HG03135 (cell line): ENCODE data around the gene TIE1.

Source experiments
- ATAC-seq: cut with Tn5 transposase; IDR thresholded peaks from one replicate; pipeline ENCODE4 v1.9.1; 2021; ENCODE audit warnings: mild to moderate bottlenecking, moderate library complexity; ENCODE audit not compliant: unreplicated experiment

The TIE1 gene

DNA sequence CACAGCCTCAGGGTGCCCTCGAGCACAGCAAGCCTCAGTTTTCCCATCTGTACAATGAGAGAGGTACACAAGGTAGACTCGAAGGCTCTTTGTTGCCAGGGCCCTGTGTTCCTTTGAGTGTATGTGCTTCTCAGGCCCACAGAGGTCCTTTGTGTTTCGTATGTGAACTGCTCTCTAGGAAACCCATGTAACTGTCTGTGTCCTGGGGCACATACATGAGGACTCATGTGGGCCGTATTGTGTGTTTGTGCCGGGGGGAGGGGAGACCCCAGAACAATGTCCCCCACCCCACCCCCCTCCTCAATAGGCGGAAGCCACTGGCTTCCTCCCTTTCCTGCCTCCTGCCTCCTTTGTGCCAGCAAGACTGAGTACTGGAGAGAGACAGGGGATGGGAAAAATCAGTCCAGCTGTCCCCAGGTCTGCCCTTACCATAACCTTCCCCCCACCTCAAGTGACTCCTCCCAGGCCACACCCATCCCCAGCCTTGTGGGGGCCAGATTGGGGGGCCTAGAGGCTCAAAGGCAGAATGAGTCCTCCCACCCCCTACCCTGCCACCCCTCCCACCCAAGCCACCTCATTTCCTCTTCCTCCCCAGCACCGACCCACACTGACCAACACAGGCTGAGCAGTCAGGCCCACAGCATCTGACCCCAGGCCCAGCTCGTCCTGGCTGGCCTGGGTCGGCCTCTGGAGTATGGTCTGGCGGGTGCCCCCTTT is at the start of gene TIE1:
Gene TIE1 (plus strand): TSS at position 605 of the 717 bp plus-strand sequence. CDS start 90 bp downstream, at position 695.
- no peak for ATAC-seq

DNA sequence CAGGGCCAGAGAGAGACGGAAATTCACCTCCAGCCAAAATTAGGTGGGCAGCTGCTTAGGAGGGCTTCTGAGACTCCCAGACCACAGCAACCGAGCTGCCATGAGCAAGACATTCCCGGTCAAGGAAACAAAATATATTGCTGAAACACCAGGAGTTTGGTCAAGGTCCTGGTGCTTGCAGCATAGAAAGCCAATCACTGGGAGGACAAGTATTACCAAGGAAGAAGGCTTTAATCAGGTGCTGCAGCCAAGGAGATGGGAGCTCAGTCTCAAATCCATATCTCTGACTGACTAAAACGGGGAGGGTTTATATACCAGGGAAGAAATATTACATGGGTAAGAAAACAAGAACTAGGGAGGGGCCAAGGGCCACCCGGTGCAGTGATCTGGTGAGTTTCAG is 49.8 kb upstream of the TIE1 start:
- no peak for ATAC-seq

DNA sequence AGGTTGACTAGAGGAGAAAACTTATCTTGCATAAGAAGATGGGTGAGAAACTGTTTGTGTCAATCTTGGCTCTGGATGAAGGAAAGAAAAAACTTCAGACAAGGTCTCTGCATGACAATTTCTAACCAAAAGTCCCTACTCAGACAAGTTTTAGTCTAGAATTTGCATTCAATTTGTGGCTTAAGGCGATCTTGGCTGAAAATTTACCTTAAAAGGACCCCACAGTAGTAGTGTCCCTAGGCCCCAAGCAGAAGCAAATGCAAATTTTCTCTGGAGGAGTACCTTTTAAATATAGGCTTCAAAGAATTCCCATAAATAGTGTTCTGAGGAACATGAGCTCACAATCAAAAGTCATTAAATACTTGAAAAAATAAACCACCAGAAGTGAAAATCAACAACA is 48.6 kb upstream of the TIE1 start:
- no peak for ATAC-seq

DNA sequence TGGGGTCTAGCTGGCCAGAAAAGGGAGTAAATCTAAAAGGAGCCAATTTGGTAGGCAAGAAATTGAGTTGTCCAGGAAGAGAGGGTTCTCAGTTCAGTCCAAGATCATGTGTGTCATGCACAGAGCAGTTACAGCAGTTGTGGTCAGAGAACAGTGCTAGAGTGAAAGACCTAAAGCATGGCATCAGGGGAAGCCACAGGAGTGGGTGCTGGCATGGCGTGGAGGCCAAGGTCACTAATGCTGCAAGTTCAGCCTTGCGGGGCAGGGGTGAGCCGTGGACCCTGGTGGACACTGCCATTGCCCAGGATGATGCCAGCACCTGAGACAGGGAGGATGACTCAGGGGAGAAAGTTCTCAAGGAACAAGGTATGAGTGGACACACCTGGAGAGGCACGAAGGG is 47.6 kb upstream of the TIE1 start:
- no peak for ATAC-seq

DNA sequence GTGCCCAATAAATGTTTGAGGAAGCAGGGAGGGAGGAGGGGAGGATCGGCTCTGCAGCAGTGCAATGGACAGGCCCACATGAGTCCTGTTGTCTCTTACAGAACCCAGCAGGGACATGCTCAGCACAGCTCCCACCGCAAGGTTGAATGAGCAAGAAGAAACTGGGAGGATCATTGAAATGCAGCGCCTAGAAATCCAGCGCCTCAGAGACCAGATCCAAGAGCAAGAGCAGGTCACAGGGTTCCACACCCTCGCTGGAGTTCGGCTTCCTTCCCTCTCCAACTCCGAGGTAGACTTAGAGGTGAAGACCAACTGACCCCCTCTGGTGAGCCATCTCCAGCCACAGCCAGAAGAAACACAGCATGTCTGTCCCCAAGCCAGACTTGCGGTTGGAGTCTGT is 46.9 kb upstream of the TIE1 start:
- ATAC-seq, result no peak

DNA sequence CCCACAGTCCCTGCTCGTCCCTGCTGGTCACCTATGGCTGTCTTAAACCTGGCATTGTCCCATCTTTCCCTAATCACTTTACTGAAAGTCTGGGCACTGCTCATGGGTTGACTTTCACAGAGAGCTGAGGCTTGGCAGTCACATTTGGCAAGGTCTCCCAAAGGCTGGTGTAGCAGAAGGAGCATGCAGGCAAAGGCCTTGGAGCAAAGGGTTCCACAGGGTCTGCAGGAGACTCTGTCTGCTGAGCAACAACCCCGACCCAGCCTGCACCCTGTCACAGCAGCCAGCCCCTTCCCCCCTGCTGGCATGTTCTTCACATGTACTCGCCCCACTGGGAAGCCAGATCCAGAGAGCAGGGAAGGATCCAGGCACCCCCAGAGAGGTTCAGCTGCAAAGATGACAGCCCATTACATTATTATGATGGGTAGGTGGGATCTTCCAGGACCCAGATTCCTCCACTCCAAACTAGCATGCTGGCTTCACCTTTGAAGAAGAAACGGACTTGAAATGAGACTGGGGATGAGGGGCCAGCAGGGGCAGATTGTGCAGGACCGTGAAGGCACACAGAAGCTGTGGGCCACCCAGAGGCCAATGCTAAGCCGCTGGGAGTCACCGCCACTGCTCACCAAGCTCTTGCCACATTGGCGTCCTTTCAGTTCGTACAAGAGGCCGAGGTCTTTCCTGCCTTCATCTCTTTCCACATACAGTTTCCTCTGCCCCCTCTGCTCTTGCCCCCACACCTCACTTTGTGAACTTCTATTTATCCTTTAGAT is 45.2 kb upstream of the TIE1 start:
- no peak for ATAC-seq

DNA sequence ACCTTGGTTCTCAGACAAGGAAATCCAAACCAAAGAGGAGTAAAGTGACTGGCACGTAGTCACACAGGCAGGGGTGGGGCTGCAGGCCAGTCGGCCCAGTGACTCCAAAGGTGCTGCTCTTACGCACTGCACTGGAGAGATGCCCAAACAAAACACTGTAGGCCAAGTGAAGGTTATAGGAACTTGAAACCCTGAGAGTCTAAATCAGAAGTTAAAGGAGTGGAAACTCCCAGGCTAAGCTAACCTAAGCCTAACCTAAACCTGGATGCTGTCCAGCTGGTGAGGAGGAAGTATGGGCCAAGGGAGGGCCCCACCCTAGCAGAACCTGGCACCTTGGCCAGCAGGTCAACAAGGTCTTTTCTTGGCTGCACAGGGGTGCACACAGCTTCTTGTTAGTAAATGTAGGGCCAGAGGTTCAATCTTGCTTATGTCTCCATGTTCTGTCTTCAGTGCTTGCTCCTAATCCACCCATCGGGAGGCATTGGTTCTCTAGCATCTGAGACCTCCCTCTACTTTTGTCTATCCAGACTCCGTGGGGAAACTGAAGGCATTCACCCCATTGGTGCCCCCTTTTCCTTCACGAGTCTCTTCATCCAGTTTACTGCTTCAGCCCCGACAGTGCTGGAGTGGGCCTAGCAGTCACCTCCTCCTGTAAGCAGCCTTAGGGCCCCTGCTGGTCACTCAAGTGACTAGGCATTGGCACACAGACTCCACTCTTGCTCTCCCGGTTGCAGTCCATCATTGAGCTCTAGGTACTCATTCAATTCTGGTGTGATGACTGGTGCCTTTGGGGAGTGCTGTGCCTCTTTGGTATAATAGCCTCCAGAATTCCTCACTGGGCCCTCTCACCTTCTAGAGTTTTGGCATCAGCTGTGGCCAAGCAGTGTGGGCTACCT is 43.9 kb upstream of the TIE1 start:
- no peak for ATAC-seq

DNA sequence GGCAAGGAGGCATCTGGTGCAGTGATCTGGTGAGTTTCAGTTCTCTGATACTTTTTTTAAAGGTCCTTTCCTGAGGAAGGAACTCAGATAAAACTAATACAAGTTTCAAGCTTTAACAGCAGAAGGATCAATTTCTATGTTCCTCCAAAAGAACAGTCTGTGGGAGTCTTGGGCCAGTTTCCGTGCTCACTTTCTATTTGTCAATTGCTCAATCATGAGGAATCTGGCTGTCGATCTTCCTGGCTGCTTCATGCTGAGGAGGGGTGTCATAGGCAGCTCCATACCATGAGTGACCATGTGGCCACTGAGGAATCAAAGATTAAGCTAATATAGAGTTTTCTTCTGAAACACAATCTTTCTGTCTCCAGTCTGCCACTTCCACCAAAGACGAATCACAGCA is 42.4 kb upstream of the TIE1 start:
- ATAC-seq, result no peak

DNA sequence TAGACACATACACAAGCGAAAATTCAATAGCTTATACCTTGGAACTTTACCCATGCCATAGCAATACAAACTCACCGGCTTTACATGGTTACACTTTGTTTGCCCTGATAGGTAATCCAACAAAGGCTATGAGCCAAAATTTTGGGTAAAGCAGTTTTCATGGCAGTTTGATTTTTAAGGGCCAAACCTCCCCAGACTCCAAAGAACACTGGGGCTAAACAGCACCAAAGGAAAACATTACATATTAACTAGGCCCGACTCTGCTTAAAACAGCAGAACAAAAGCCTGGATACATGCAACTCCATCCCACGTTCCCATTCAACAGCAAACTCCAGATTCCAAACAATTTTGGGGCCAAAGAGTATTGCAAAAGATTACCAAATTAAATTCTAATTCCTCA is 35.4 kb upstream of the TIE1 start:
- no peak for ATAC-seq

DNA sequence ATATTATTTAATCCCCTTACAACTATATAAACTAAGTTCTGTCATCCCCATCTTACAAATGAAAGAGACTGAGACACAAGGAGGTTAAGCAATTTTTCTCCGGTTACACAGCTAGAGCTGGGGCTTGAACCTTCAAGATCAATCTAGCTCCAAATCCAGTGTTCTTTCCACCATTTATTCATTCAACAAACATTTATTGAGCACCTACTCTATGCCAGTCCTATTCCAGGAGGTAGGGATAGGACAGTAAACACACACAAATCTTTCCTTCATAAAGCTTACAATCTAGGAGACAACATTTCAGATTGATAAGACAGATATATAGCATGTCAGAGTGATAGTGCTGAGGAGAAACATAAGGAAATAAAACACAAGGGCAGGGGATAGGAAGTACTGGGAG is 33.9 kb upstream of the TIE1 start:
- ATAC-seq, result no peak

DNA sequence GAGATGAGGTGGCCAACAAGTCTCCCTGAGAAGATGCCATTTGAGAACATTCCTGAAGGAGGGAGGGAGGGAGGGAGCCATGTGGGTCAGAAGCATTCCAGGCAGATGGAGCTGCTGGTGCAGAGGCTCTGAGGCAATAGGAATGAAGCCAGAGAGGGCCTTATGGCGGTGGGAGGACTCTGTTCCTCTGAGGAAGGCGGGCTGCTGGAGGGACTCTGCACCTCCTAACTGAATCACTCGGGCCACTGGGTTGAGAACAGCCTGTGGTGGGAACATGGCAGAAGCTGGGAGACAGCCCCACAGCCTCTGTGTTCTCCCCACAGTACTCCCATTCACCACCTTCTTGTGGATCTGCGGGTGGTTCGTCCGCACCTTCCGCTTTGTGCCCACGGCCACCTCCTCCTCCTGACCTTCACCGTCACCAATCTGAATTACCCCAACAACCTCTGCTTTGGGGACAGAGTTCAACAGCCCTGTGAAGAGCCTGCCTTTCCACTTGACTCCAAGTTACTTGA is 33.4 kb upstream of the TIE1 start:
- ATAC-seq, result no peak

DNA sequence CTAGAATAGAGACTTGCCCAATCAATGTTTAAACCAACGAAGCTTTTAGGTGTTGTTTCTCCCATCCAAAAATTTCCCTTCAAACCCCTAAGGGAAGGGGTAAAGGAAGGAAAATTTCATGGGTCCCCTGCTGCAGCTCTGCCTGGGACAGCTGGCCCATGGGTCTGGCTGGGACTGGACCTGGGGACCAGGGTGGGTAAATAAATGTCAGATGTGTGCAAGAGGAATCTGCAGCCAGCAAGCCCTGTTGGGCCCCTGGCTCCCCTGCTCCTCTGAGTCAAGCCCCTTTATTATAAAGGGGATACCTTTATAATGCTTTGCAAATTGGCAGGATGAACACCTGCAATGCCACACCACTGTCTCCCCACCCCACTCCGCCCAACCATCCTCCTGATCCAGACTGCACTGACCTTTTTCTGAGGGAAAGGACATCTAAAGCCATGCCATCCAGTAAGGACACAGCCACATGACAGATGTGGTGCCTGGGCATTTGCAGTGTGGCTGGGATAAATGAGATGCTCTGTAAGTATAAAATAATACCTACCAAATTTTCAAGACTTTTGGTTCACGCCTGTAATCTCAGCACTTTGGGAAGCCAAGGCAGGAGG is 32.9 kb upstream of the TIE1 start:
- no peak for ATAC-seq

DNA sequence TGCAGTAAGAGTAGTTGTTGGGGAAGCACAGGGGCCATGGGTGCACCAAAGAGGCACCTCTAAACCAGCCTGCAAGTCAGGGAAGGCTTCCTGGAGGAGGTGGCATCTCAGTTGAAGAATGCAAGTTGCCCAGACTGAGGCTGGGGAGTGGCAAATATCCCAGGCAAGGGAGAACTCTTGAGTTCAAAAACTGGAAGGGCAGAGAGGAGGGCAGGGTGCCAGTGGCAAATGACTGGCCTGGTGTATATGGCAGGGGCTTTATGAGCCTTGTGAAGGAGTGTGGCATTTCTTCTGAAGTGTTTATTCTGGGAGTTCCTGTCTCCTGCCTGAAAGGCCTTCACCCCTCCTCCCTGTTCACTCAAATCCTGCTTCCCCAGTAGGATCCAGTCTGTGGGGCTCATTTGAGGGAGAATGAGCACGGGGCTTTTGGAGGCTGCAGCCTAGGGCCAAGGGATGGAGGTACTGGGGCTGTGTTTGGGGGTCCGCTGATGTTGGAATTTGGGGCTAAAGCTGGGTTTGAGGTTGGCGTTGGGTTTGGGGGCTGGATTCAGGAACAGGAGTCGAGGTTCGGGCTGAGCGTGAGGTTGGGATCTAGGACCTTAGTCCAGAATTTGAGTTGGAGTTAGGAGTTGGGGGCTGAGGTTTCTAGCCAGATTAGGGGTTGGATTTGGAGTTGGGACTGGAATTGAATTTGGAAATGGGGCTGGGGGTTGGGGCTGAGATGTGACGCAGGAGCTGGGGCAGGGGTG is 31.0 kb upstream of the TIE1 start, which contains the start of gene TMEM125:
Gene TMEM125 (plus strand): TSS at position 357 of the 749 bp plus-strand sequence. CDS start 2,740 bp downstream, outside the sequence.
- ATAC-seq, result no peak

DNA sequence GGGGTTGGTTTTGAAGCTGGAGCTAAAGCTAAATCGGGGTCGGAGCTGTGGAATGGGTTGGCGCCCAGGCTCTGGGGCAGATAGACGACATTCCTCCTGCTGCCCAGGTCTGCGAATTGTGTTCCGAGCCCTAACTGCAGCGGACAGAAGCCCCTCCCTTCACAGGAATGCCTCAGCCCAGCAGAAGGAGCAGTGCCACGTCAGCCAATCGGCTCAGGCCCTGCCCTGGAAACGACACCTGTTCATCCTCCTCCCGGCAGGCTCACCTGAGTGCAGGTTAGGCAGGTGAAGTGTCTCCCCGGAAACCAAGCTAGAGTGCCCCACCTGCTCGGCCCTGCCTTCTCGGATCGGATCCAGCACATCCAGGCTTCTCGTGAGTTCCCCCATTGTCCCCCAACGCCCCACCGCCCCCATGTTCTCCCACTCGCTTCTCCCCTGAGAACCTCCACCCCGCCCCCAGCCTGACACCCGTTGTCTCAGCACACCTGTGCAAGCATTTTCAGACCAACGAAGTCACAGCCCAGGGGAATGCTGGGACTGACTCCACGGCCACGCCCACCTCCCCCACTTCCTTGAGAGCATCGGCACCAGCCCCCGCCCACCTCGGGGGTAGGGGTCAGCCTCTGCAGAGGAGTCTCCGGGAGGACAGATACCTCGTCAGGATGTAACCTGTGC is 30.2 kb upstream of the TIE1 start:
- ATAC-seq, result no peak

DNA sequence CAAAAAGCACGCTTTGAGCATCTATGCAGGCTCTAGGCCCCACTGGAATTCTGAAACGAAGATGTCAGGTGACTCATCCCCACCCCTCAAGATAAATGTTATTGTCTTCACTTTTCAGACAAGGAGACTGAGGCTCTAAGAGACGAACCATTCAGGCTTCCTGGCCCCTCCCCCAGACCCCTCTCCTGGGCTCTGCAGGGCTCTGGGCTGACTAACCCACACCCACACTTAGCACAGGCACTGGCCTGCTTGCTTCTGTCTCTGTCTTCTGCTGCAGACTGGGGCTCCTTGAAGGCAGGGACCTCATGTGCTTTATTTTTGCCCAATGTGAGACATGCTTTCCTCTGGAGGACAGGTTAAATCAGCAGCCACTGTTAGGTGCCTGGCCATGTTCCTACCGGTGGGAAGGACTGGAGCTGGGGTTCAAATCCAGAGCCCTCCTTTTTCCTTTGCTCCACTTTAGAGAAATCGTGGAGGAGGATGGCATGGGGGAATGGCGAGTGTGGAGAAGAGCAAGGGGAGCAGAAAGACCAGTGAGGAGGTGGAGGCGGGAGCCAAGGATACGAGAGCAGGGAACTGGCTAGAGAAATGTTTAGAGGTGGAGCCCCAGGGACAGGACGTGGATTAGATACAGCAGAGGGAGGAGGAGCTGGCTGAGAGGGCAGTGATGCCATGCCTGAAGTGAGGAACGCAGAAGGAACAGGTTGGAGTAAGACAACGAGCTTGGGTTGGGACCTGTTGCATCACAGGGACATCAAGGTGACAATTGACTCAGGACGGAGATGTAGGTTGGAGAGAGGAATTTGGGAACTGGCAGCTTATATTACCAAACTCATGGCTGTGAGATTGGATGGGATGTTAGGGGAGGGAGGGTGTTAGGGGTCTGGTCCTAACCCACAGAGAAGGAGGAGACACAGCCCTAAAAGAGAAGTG is 29.3 kb upstream of the TIE1 start:
- ATAC-seq, result no peak

DNA sequence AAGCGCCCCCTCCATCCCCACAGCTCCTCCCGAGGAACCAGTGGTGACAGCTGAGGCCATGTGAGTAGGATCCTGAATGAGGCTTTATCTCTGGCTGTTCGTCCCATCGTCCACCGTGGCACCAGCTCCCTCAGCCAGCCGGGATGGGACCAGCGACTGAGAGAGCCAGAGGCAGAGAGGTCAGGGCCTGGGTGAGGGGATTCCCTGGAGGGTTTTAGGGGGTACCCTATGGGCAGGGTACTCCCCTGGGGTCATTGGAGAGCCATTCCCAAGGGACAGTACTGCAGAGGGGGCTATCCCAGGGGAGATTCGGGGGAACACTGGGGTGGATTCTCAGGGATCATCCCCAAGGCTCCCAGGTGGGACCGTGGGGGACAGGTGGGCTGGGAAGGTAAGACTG is 28.6 kb upstream of the TIE1 start:
- ATAC-seq, result no peak

DNA sequence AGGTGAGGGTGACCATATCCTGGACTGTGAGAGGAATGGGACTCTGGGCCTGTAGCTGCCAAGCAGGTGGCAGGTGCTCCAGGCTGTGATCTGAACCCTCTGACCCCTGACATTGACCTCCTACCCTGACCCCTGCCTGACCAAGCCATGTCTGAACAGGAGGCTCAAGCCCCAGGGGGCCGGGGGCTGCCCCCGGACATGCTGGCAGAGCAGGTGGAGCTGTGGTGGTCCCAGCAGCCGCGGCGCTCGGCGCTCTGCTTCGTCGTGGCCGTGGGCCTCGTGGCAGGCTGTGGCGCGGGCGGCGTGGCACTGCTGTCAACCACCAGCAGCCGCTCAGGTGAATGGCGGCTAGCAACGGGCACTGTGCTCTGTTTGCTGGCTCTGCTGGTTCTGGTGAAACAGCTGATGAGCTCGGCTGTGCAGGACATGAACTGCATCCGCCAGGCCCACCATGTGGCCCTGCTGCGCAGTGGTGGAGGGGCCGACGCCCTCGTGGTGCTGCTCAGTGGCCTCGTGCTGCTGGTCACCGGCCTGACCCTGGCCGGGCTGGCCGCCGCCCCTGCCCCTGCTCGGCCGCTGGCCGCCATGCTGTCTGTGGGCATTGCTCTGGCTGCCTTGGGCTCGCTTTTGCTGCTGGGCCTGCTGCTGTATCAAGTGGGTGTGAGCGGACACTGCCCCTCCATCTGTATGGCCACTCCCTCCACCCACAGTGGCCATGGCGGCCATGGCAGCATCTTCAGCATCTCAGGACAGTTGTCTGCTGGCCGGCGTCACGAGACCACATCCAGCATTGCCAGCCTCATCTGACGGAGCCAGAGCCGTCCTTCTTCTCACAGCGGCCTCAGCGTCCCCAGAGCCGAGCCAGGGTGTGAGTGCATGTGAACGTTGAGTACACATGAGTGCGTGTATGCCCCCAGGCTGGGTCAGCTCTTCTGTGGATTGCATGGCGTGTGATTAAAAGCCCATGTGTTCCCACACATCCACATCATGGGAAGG is 27.9 kb upstream of the TIE1 start:
- ATAC-seq, result no peak
